OCI-M2 (cell line): ENCODE results near the gene ZNF366.

Experiments
- DNase-seq: peaks from one replicate; lab custom pipeline; 2025; ENCODE audit not compliant: unreplicated experiment; lab: John Stamatoyannopoulos, UW

The ZNF366 gene

DNA sequence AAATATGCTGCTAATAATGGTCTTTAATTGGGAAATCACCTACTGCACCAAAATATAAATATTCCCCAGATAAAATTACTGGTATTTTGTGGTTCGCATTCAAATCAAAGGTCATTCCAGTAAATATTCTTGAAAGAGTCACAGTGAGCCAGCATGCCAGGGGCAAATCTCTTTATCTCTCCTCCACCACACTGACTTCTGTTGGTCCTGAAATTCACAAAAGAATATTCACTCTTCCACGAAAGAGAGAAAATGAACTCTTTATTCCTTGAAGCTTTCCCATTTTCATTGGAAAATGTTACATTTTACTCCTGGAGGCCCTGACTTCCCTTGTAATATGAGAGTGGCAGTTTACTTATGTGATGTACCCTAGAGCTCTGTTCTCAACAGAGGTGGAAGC lies 39.7 kb downstream of the ZNF366 start:
- DNase-seq: no peak

DNA sequence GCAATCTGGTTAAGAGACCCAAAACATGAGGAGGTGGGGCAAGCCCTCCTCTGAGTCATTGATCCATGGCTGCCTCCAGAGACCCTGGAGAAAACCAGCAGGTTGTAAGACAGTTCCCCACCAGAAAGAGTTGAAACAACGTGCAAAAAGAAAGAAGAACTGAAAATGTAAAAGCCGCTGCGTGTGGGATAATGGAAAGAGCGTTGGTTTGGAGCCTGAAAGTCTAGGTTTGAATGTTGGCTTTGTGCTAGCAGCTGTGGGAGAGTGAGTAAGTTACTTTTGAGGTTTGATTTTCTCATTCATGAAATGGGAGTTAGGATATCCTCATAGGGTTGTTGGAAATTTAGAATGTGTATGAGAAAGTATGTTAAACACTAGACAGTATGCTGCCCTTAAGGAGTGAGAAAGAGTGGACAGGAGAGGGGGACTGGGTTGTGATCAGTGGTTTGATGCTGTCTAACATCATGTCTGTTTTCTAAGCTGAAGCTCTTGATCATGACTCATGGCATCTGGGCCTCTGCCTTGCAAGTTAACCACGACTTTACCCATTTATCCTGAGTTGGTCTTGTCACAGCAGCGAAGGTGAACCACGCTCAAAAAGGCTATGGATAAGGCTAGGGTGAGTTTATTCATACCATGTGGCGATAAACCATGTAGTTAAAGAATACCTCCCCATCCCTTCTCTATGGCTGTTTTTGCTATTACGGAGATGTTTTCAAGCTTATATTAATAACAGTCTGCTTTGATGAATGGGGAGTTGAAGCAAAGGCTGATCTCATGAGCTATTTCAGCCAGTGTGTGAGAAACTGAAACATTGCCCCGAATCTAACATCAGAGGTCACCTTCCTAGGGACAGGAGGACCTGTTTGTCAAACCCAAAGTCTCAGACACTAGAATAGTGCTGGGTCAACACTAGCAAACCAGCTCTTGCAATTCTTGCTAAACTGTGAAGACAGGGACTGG lies 41.3 kb downstream of the ZNF366 start:
- DNase-seq: no peak

DNA sequence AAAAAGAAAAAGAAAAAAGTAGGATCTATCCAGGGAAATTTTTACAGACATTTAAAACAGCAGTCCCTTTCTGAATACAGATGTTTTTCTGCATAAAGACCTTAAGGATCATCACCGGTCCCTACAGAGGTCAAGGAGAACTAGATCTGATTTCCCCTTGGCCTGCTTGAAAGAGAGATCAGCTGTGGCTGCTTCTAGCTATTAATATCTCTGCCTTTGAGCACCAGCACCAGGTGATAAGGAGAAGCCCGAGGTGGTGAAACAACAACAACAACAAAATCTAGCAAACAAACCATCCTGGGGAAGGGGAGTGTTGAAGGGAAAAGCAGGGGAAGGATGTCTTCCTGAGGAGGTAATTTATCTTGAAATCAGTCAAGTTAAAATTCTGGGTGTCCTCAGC lies 42.1 kb downstream of the ZNF366 start:
- no peak for DNase-seq

DNA sequence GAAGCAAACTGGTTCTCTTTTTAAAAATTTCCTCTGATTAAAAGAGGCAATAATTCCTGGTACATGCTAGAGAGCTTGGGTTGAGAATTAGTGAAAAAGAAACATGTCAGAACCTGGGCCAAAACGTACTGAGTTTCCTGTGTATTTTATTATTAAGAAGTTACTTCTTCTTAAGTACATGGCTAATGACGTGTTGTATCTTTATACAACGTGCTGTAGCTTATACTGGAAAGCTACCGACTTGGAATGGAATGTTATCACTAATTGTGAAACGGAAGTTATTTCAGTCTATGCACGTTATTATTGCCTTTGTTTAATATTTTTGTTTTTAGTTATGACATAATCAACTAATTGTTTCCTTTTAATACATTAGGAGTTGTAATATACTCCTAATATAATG lies 43.1 kb downstream of the ZNF366 start:
- DNase-seq: no peak

DNA sequence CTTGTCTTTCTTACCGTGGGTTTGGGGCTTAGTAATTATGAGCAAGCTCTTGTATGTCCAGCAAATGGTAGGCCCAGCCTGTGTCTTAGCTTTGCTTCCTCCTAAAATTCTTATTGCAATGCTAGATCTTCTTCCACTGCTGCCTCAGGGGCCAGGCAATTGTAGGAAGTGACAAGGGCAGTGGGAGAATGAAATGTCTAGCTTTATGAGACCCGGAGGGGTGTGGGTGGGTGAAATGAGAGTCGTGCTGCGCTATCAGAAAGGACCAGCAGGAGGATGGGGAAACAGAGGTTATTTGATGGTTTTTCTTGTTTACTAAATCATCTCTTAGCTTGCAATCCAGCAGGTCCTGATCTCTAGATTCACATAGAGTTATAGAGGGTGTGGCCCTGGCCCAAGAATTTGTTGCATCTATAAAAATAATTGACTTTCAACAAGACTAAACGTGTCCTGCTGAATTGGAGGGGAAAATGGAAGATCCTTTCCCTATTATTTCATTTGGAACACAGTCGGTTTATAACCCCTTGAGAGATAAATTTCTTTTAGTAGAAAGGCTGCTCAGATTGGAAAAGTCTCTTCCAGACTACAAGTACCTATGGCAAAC lies 43.7 kb downstream of the ZNF366 start:
- peak; percentile 19 for DNase-seq

DNA sequence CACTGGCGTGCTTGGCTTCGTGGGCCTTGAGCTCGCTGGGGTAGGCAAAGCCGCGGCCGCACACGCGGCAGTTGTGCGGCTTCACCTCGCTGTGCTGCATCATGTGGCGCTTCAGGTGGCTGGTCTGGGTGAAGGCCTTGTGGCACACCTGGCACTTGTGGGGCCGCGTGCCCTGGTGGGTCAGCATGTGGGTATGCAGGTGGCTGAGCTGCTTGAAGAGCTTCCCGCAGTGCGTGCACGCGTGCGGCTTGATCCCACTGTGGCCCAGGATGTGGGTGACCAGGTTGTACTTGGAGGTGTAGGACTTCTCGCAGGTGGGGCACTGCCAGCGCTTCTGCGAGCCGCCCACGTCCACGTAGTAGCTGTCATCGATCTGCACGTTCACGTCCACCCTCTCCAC lies 46.8 kb downstream of the ZNF366 start:
- no peak for DNase-seq

DNA sequence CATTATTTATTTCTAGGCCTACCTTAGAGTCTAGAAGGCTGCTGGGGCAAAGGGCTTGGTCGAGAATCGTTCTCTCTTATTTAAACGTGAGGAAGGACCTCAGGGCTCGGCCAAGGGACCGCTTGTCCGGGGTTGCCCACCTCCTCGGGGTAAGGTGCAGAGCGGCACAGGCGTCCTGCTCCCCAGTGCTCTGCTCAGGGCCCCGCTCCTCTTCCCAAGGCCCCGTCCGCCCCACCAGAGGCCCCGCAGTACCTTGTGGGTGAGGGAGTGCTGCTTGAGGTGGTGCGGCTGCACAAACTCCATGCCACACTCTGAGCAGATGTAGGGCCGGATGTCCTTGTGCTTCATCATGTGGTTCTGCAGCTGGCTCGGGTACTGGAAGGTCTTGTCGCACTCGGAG lies 47.3 kb downstream of the ZNF366 start:
- DNase-seq: no peak

DNA sequence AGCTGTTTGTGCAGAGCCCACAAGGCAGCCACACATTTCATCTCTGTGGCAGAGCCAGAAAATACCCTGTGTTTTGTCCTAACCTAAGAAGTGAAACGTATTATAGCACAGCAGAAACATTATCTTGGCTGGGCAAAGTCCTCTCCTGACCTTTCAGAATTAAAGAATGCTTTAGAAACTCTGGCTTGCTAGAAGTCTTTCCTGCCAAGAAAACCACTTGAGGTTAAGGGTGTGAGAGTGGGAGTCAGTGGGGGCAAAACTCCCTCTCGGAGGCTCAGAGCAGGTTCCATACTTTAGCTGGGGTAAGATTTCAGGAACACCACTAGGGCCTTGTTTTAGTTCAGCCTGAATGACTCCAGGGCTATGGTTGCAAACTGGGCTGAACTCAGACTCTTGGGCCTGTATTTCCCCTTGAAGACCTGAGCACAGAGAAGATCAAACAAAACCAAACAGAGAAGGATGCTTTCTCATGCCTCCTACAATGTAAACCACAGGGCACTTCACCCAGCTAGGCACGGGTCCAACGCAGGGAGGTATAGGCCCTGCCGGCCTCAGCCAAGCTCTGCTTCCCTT lies 48.0 kb downstream of the ZNF366 start:
- no peak for DNase-seq

DNA sequence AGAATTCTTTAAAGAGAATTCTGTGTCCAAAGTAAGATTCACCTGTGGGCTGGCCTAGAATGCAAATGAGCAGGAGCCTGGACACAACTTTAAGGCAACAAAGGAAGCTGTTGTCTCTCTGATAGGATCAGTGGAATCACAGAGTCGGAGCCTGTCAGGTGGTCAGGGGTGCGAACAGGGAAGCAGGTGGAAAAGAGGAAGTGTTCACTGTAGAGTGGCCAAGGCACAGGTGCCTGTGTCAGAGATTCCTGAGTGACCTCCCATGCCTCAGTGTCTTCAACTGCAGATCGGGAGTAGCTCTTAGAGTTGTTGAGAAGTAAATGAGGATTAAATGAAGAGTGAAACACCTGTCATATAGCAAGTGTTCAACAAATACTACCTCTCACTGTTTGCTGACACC lies 48.8 kb downstream of the ZNF366 start:
- no peak for DNase-seq

DNA sequence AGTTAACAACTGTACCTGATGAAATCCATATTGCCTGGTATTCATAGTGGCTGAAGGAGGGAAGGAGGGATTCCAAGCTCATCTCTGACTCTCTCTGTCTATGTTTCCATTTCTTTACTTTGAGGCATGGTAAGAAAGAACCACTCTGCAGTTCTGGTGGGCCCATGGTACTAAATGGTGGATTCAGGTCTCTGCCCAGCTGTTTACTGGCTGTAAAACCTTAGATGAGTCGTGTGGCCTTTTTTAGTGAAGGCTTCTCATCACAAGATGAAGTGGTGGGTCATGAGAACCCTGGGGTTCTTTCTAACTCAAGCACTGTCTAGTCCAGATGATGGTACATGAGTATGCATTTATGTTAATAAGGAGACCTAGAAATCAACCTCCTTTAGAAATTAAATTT lies 49.7 kb downstream of the ZNF366 start:
- DNase-seq: no peak

DNA sequence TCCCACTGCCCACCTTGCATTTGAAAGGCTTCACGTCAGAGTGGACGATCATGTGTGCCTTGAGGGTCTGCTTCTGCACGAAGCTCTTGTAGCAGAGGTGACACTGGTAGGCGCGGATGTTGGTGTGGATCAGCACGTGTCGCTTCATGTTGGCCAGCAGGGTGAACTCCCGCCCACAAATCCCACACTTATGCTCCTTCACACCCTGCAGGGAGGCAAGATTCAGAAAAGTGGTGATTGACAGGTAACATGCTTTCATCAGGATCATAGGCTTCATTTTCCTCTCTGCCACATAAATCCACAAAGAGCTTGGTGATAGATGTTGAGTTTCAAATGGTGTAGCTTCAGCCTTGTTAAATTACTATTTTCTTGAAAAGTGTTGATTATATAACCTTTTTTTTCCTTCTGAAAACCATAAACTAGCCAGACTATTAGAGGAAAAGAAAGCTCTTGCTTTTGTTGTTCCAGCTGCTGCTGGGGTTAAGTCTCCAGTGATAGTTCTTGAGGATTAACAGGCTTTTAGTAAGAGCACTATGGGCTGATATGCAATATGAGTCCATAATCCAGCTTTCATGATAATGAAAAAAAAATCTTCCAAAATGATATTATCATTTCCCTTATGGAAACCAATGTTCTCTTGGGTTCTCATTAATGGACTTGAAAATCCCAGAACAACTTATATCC lies 50.7 kb downstream of the ZNF366 start:
- no peak for DNase-seq

DNA sequence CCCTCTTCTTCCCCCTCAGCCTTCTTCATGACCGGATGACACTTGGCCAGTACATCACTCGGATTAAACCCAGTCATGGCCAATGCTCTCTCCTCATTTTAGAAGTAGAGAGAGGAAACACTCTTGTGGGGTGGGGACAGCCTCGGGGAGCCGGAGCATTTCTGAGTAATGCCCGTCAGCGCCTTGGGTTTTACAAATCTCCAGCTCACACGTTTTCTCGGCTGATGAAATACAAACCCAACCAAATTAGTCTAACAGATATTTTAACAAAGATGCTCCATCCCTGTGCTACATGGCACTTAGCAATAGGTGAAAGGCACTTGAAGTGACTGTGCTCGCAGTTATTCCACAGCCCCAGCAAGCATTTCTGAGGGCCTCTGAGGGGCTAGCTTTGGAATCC lies 51.7 kb downstream of the ZNF366 start:
- no peak for DNase-seq

DNA sequence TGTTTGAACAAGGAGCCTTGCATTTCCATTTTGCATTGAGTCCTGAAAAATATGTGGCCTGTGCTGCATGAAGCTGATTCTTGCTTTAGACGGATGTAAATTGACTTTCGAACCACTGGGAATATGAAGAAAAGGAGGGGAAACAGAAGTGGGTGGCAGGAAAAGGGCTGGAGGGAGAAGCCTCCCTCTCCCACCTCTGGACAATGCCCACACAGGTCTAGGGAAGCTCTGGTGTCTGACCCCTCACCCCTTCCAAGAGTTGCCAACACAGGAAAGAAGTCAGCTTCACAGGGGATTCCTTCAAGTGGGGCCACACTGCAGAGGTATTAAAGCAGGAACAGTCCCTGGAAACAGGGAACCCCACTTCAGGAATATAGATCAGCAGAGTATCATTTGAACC lies 52.2 kb downstream of the ZNF366 start:
- no peak for DNase-seq

DNA sequence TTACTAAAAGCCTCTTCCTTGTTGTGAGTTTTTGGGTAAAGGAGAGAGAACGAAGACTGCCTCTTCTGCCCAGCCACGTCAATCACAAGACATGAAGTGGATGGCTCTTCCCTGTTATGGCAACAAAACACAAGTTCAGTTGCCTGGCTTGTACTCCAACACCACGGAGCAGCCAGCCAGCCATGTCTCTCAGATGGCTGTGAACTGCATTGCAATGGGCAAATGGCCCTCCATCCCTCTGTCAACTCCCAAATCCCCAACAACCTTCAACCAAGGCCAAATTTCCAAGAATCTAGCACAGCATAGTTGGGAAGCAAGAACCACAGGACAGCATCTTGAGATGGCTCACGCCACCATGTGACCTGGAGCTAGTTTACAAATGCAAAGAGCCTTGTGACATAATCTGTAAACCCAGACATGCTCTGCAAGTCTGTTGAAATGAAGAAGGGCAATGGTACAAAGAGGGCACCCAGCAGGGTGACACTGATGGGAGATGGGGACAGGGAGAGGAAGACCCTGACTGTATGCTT lies 53.9 kb downstream of the ZNF366 start:
- no peak for DNase-seq

DNA sequence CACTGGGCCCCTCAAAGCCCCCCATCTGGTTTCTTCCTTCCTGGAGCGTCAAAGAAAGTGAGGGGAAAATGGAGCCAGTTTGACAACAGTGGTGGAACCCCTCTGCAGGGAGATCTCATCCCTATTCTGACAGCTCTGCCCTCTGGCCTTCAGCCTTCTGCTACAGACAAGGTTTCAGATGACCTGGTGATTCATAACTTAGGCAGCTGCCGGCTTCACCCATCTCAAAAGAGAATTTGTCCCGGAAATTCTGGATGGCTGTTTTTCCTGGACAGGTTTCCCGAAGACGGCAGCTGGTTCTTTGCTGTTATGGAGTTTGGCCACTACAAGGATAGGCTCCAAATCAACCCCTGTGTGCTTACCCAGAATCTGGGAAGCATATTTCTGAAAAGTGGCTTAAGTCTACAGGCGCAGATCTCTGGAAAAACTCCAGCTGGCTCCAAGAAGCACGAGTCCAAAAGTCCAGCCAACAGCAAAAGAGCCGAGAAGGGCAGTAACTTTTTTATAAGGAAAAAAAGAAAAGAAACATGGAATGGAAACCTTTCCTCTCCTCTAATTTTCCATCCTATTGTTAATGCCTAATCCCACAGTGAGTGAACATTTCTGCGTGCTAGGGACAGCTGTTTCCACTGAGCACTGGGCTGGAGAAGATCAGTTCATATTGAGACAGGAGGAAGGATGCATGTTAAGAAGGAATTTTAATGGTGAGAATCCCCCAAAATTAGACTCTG lies 54.5 kb downstream of the ZNF366 start:
- no peak for DNase-seq

DNA sequence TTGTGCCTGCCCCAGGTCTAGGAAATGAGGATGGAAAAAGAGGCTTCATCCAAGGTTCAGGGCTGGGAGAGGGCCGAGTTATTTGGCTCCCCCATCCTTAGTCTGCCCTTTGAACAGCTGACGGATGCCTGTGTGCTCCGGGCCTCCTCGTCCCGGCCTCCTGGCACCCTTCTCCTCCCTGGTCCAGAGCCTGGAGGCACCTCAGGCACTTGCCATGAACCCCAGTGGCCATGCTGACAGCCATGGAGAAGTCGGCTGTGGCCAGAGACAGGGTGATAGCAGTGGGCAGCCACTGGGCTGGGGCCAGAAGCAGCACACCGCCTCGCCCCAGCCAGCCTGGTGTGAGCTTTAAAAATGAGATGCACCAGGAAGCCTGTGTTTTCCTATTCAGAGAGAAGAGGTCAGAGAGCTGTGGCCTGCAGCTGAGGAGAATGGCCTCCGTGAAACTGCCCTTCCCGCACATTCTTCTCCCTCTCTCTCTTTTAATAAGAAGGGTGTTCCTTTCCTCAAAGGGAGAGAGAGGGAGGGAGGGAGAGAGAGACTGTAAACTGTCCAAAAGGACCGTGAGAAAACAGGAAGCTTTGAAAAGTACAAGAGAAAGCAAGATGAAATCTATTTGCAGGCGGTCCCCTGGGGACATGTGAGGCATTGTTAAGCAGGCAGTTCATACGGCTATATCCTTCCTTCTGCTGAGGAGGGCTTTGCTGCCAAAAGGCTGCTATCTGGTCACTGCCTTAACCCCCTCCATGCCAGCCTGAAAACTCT lies 55.3 kb downstream of the ZNF366 start:
- DNase-seq: no peak

DNA sequence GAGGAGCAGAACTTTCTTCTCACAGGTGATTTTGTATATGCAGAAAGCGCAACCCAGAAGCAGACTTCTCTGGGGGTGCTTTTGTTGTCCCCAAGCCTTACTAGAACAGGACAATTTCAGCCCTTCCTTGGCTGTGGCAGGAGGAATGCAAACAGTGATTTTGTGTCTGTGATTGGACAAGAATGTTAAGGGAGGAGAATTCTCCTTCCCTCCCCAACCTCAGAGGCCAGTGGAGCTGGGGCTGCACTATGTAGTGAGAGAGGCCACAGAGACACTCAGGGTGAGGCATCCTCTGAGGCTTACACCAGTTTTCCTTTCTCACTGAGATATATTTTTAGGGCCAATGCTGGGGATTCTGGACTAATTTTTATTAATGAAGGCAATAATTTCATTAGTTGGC lies 58.8 kb downstream of the ZNF366 start:
- no peak for DNase-seq

DNA sequence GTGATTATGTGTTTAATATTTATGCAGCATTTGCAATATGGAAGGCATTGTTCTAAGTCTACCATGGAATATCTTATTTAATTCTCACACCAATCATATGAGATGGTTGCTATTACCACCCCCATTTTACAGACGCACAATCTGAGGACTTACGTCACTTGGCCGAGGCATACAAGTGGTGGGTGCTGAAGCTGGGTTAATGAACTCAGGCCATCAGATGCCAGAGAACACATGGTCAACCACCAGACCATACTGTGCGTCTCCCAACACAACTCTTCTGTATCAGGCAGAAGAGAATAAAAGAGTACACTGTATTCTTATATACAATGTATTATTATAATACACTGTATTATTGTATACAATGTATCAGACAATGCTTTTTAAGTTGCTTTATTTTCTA lies 59.5 kb downstream of the ZNF366 start:
- no peak for DNase-seq

DNA sequence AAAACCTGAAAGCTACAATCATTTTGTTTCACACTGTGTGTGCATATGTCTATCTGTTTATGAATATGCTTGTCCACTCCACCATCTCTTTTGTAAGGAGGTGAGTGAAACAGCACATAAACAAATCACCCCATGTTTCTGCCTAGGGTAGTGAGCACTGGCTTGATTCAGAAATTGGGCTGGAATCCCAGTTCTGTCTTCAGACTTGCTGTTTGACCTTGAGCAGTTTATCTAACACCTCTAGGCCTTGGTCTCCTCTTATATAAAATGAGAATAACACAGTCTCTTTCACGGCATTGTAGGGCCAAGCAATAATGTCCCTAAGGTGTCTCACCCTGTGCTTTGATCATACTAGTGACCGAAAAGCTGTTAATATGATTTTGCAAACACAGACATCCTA lies 61.2 kb downstream of the ZNF366 start:
- DNase-seq: no peak

DNA sequence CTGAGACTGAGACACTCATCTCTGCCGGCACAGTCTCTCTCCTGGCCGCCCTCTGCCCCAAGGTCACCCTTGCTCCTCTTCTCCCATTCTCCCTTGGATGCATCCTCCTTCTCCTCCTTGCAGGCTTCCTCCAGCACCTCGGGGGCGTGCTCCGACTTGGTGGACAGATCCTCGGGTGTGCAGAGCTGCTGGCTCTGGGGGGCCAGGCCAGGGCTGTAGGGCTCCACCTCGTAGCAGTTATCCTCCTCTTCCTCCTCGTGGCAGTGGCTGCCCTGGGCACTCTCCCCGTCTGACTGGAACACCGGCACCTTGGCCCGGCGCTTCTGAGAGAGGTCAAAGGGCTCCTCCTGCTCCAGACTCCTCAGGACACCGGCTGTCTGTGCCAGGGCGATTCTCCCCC lies 63.3 kb downstream of the ZNF366 start:
- DNase-seq: no peak
